ENCODE data around the gene PIGQ.

PIGQ gene

DNA sequence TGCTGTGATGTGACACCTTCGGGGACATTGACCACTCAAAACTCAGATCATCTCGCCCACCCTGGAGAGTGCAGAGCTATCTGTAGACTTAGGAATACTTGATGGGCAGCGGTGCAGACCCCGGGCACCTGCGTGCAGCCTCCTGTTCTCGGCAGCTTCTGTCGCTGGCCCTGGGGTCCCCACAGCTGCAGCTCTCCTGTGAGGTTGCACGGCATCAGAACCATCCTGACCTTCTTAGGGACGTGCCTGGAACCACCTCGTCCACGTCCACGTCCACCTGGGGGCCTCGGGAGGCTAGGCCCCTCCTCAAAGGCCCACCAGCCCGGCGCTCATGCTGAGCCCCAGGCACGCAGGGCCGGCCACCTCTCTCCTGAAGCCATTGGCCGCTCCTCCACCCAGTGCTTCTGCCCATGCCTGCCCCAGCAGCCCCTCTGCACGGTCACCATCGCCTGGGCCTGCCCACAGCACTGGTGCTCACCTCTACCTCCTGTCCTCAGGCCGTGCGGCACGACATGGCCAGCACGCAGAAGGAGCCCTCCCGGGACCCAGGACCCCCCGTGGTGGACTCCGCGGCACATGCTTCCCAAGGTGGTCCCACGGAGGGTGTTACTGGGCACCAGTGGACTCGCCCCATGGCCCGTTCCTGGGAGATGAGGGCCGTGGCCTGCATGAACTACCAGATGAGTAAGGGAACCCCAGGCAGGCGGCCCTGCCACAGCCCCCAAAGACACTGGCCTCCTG lies 58.7 kb downstream of the PIGQ start:
- DNase-seq (ENCODE audit: low read depth): no peak

- DNase-seq (ENCODE audit: low read depth): no peak
Observed at GRCh38 chr16:629185-629832, 59.5 kb downstream of the PIGQ start.

DNA sequence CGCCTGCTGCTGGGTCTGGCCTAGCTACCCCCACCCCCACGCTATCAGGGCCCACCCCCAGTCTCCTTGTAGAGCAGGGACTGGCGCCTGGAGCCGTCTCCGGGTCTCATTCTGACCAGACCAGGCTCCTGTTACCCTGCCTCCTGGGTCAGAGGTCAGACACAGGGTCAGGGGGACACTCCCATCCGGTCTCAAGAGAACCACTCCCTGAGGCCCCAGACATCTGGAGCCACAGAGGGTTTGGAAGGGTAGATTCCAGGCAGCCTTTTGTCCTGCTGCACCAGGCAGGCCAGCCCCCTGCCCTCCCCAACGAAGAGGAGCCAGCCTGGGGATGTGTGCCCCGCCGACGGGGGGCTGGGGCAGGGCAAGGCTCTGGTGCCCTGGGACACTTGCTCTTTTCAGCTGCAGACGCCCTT lies 60.1 kb downstream of the PIGQ start:
- no peak for DNase-seq (ENCODE audit: low read depth)

DNA sequence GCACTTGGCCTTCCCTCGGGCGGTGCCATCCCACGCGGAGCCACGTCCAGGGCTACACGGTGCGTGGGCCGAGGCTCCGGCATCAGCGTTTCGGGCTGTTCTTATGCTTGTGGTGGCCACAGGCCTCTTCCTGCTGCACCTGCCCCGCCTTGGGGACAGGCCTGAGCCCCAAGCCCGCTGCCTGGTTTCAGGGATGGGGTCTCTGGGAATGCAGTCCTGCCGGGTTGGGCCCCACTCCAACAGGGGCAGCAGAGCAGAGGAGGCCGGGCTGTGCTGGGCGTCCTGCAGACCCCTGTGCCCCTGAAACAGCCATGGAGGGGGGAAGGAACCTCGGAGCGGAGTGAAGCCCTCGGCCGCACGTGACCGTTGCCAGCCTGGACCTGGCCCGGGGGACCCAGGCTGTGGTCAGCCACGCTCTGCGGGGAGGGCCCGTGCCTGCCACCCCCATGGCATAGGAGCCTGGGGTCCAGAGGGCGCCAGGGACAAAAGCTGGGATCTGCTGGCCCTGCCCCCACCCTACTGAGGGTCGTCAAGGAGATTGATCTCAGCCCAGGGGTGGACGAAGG lies 60.6 kb downstream of the PIGQ start:
- no peak for DNase-seq (ENCODE audit: low read depth)

DNA sequence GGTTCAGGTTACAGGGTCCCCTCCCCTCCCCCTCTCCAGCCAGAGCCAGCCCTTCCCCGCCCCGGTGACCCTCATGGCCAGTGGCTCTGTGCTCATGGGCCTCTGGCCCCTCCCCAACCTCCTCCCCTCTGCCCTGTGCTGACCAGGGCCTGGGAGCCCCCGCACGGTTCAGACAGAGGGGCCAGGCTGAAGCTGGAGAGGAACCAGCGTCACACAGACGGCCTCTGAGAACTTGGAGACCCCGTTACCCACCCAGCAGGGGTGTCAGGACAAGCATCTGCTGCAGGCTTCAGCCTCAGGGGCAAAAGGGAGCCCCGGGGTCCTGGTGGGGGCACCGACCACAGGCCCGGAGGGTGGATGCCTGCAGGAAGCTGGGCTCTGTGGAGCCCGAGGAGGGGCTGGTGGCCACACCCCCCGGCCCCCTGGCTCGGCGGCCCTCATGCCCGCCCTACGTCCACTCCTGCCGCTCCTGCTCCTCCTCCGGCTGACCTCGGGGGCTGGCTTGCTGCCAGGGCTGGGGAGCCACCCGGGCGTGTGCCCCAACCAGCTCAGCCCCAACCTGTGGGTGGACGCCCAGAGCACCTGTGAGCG lies 61.1 kb downstream of the PIGQ start, which contains the start of gene WFIKKN1:
TSS of gene WFIKKN1 (plus strand) at position 171 of the 591 bp plus-strand sequence. CDS start at position 440, 269 bp downstream.
- DNase-seq (ENCODE audit: low read depth): no peak

DNA sequence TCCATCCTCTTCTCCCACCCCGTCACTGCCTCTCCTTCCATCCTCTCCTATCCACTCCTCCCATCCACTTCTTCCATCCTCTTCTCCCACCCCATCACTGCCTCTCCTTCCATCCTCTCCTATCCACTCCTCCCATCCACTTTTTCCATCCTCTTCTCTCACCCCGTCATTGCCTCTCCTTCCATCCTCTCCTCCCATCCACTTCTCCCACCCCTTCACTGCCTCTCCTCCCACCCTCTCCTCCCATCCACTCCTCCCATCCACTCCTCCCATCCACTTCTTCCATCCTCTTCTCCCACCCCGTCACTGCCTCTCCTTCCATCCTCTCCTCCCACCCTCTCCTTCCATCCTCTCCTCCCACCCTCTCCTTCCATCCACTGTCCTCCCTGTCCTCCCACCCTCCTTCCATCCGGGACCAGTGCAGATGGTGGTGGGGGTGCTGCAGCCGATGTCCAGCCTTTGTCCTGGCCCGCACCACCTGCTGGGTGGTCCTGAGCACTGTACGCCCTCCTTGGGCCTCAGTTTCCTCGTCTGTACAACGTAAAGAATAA lies 62.1 kb downstream of the PIGQ start:
- DNase-seq (ENCODE audit: low read depth): no peak

DNA sequence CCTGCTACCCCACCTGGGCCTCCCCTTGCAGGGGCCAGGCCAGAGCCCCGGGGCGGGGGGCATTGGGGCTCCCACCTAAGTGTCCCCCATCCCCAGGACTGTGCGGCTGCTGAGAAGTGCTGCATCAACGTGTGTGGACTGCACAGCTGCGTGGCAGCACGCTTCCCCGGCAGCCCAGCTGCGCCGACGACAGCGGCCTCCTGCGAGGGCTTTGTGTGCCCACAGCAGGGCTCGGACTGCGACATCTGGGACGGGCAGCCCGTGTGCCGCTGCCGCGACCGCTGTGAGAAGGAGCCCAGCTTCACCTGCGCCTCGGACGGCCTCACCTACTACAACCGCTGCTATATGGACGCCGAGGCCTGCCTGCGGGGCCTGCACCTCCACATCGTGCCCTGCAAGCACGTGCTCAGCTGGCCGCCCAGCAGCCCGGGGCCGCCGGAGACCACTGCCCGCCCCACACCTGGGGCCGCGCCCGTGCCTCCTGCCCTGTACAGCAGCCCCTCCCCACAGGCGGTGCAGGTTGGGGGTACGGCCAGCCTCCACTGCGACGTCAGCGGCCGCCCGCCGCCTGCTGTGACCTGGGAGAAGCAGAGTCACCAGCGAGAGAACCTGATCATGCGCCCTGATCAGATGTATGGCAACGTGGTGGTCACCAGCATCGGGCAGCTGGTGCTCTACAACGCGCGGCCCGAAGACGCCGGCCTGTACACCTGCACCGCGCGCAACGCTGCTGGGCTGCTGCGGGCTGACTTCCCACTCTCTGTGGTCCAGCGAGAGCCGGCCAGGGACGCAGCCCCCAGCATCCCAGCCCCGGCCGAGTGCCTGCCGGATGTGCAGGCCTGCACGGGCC lies 62.9 kb downstream of the PIGQ start:
- DNase-seq (ENCODE audit: low read depth): no peak

DNA sequence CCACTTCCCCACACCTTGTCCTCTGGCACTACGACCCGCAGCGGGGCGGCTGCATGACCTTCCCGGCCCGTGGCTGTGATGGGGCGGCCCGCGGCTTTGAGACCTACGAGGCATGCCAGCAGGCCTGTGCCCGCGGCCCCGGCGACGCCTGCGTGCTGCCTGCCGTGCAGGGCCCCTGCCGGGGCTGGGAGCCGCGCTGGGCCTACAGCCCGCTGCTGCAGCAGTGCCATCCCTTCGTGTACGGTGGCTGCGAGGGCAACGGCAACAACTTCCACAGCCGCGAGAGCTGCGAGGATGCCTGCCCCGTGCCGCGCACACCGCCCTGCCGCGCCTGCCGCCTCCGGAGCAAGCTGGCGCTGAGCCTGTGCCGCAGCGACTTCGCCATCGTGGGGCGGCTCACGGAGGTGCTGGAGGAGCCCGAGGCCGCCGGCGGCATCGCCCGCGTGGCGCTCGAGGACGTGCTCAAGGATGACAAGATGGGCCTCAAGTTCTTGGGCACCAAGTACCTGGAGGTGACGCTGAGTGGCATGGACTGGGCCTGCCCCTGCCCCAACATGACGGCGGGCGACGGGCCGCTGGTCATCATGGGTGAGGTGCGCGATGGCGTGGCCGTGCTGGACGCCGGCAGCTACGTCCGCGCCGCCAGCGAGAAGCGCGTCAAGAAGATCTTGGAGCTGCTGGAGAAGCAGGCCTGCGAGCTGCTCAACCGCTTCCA lies 63.7 kb downstream of the PIGQ start:
- no peak for DNase-seq (ENCODE audit: low read depth)
